Osteocyte (in vitro differentiated cells): ENCODE data around the gene KRTAP12-3. TPM values are rescaled to one million over a fixed set of nuclear protein-coding genes. Genes with fewer than 3 reads are reported as not detected.
A peak's percentile ranks its signal among the peaks of the same experiment; 100 is the strongest.

ENCODE experiments used
- DNase-seq: peaks from one replicate; pipeline ENCODE4 v3.0.0; 2021; ENCODE audit warnings: mixed read lengths; ENCODE audit not compliant: unreplicated experiment; ENCODE audit errors: extremely low spot score
- H3K27ac Mint-ChIP-seq: one replicate; pipeline ENCODE4 v1.8.0; 2021; ENCODE audit warnings: mild to moderate bottlenecking, mixed read lengths; ENCODE audit not compliant: unreplicated experiment
- H3K27me3 Mint-ChIP-seq: one replicate; pipeline ENCODE4 v1.8.0; 2021; ENCODE audit warnings: mixed read lengths; ENCODE audit not compliant: unreplicated experiment
- H3K36me3 Mint-ChIP-seq: one replicate; pipeline ENCODE4 v1.8.0; 2021; ENCODE audit warnings: mixed read lengths; ENCODE audit not compliant: unreplicated experiment
- H3K4me1 Mint-ChIP-seq: one replicate; pipeline ENCODE4 v1.8.0; 2021; ENCODE audit warnings: mixed read lengths; ENCODE audit not compliant: unreplicated experiment
- H3K4me3 Mint-ChIP-seq: one replicate; pipeline ENCODE4 v1.8.0; 2021; ENCODE audit warnings: mild to moderate bottlenecking, moderate library complexity, mixed read lengths; ENCODE audit not compliant: unreplicated experiment
- H3K9me3 Mint-ChIP-seq: one replicate; pipeline ENCODE4 v1.8.0; 2021; ENCODE audit warnings: mixed read lengths; ENCODE audit not compliant: unreplicated experiment
- total RNA-seq: library from RNA; stranded (reverse); gene quantifications from 2 replicates; pipeline ENCODE4 v1.2.1, GENCODE V29; 2021
- TF ChIP-seq, protein P1 (sequence below): fragments of 200-600 bp; sonication (generic); IDR thresholded peaks from 2 replicates; pipeline ENCODE4 v1.5.0; 2021; ENCODE audit warnings: antibody characterized with exemption, mild to moderate bottlenecking, moderate library complexity

Gene KRTAP12-3
- total RNA-seq, 1 donor from 2014 or later = not detected

DNA sequence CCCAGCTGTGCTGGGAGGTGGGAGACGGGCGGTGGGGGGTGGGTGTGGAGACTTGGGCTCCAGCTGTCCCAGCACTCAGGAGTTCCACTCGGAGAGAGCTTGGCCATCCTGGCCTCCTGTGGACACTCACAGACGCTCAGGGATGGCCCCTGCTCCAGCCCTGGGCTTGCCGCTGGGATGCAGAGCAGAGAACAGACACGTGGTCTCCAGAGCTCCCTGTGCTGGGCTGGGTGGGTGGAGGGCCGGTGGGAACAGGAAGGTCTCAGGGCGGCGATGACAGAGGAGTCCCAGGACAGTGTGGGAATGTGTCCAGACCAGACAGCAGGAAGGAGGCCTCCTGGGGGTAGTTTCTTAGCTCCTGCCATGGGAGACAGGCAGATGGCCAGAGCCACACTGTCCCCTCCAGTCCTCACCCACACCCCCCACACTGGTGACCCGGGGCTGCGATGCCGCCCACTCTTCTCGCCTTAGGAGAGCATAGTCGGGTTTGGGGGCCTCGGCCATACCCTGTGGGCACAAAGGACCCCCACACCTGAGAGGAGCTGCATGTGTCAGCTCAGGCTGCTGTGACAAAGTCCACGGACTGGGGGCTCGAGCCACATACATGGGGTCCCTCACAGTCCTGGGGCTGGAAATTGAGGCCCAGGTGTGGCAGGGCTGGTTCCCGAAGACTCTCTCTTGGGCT is 28.9 kb upstream of the KRTAP12-3 start:
- TF ChIP-seq, protein P1, sequence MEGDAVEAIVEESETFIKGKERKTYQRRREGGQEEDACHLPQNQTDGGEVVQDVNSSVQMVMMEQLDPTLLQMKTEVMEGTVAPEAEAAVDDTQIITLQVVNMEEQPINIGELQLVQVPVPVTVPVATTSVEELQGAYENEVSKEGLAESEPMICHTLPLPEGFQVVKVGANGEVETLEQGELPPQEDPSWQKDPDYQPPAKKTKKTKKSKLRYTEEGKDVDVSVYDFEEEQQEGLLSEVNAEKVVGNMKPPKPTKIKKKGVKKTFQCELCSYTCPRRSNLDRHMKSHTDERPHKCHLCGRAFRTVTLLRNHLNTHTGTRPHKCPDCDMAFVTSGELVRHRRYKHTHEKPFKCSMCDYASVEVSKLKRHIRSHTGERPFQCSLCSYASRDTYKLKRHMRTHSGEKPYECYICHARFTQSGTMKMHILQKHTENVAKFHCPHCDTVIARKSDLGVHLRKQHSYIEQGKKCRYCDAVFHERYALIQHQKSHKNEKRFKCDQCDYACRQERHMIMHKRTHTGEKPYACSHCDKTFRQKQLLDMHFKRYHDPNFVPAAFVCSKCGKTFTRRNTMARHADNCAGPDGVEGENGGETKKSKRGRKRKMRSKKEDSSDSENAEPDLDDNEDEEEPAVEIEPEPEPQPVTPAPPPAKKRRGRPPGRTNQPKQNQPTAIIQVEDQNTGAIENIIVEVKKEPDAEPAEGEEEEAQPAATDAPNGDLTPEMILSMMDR = no peak
- Mint-ChIP-seq H3K27me3 (no peaks in the 10 kb centered on the region), H3K4me3 (no peak overlapping the region), H3K27ac (no peak overlapping the region), H3K36me3 (peaks cover 3% of the 10 kb centered on the region), H3K9me3 (peaks cover 36% of the 10 kb centered on the region), H3K4me1 (no peaks in the 10 kb centered on the region)
- DNase-seq = peak; percentile 82

DNA sequence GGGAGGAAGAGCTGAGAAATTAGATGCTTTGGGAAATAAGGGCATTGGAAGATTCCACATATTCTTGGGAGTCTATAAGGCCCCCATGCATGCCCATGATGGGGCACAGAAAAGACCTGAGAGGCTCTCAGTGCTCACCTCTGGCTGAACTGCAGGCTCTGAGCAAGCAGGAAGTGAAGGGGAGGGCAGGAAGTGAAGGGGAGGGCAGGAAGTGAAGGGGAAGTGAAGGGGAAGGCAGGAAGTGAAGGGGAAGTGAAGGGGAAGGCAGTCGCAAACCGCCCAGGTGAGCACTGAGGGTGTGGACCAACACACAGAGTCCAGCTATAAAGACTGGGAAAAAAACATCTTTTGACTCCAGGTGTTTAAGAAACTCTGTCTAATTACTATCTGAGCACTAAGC is 27.3 kb upstream of the KRTAP12-3 start:
- peak; percentile 23 for DNase-seq
- Mint-ChIP-seq H3K27me3 (peaks cover 4% of the 10 kb centered on the region), H3K9me3 (peaks cover 23% of the 10 kb centered on the region), H3K4me3 (no peak overlapping the region), H3K27ac (no peak overlapping the region), H3K4me1 (no peaks in the 10 kb centered on the region), H3K36me3 (peaks cover 3% of the 10 kb centered on the region)
- TF ChIP-seq, protein P1 = no peak

DNA sequence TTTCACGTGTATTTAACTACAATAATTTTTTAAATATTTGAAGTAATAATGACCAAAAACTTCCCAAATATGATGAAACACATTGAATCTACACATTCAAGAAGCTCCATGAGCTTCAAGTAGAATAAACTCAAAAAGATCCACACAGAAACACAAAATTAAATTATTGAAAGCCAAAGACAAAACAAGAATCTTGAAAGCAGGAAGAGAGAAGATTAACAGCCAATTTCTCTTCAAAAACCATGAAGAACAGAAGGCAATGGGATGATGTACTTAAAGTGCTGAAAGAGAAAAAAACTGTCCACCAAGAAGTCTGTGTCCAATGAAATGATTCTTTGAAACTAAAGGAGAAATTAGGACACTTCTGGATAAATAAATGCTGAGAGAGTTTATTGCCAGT is 25.7 kb upstream of the KRTAP12-3 start:
- Mint-ChIP-seq H3K36me3 (peaks cover 3% of the 10 kb centered on the region), H3K27me3 (peaks cover 8% of the 10 kb centered on the region), H3K4me3 (no peak overlapping the region), H3K9me3 (peaks cover 23% of the 10 kb centered on the region), H3K27ac (no peak overlapping the region), H3K4me1 (no peaks in the 10 kb centered on the region)
- TF ChIP-seq, protein P1 = no peak
- DNase-seq = no peak

DNA sequence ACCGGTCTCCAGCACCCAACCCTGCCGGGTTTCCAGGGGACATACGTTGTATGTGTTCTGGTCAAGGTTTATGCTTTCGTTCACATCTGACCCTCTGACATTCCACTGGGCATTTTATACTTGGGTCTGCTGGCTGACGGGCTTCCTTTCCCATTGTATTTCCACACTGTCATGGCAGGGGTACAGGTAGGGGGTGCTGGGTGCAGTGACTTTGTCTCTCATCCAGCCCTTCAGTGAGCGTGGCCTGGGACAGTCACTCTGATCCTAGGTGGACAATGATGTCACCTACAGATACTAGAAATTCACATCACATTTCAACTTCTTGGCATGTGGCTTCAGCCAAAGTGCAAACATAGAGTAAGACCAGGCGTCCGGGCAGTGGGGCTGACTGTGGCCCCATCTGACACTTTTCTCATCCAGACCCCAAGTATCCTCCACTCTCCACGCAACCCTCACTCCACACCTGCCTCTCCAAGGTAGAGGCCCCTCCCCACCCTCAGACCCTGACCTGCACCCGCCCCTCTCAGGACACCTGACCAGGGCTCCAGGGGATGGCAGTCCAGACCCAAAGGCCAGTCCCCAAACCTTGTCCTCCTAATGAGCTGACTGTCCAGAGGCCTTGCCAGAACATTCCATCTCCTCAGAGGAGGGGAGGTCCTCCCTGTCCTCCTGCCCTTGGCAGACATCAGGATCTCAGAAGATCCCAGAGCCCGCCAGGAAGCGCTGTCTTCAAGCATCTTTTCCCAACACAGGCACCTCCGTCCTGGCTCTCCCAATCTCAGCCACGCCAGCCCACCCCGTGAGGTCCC is 21.3 kb upstream of the KRTAP12-3 start:
- peak; percentile 73 for DNase-seq
- Mint-ChIP-seq H3K27me3 (peaks cover 16% of the 10 kb centered on the region), H3K4me1 (no peaks in the 10 kb centered on the region), H3K4me3 (no peak overlapping the region), H3K27ac (no peak overlapping the region), H3K36me3 (no peaks in the 10 kb centered on the region), H3K9me3 (peaks cover 16% of the 10 kb centered on the region)
- TF ChIP-seq, protein P1 = no peak
